ENCODE results near the gene DYNC1H1.

Gene DYNC1H1

DNA sequence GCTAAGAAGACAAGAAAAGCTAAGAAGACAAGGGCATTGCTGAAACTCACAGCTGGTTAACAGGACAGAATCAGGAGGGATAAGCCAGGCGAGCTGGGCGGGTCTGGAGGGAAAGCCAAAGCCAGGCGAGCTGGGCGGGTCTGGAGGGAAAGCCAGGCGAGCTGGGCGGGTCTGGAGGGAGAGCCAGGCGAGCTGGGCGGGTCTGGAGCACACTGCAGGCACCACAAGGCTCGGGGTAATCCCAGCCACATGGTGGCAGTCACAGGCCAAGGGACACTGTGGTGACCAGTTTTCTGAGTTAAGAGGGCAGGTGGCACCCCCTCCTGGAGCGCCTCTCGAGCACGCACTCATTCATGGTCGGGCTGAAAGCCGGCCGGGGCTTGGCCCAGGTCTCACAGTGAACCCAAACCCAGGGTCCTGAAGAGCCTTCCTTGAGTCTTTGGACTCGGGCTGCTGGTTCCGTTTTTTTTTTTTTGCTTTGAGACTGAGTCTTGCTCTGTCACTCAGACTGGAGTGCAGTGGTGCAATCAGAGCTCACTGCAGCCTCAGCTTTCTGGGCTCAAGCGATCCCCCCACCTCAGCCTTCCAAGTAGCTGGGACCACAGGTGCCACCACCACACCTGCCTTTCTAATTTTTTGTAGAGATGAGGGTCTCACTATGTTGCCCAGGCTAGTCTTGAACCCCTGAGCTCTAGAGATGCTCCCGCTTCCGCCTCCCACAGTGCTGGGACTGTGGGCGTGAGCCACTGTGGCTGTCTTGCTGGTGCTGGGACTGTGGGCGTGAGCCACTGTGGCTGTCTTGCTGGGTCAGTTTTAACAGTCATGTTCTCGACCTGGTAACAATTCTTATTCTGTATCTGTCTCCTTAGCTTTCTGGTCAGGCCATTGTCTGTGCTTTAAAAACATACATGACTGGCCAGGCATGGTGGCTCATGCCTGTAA, 82.2 kb downstream of the DYNC1H1 start:
- in situ Hi-C loops (cut with HindIII; ENCODE audit: low sequenced_read_pairs): no loop called here
- H3K4me3 ChIP-seq (ENCODE audit: low read depth, low read length): no peak overlapping the region
- peak; percentile 41 for DNase-seq (ENCODE audit: low read depth, low spot score)
- TF ChIP-seq CTCF (IDR thresholded peaks at IDR 0.05; ENCODE audit: low read depth, low read length): no peak

- no peak for TF ChIP-seq CTCF (IDR thresholded peaks at IDR 0.05; ENCODE audit: low read depth, low read length)
- no peak for DNase-seq (ENCODE audit: low read depth, low spot score)
- H3K4me3 ChIP-seq (ENCODE audit: low read depth, low read length): no peak overlapping the region
- in situ Hi-C loops (cut with HindIII; ENCODE audit: low sequenced_read_pairs): no loop called here
Observed at GRCh38 chr14:102047808-102048540, 83.6 kb downstream of the DYNC1H1 start.

GRCh38 chr14:102049258-102050025, 85.1 kb downstream of the DYNC1H1 start:
- DNase-seq (ENCODE audit: low read depth, low spot score): no peak
- H3K4me3 ChIP-seq (ENCODE audit: low read depth, low read length): no peak overlapping the region
- TF ChIP-seq CTCF (IDR thresholded peaks at IDR 0.05; ENCODE audit: low read depth, low read length): no peak
- in situ Hi-C loops (cut with HindIII; ENCODE audit: low sequenced_read_pairs): no loop called here

GRCh38 chr14:102050026-102050405, 85.6 kb downstream of the DYNC1H1 start:
- in situ Hi-C loops (cut with HindIII; ENCODE audit: low sequenced_read_pairs): no loop called here
- DNase-seq (ENCODE audit: low read depth, low spot score): no peak
- no peak for TF ChIP-seq CTCF (IDR thresholded peaks at IDR 0.05; ENCODE audit: low read depth, low read length)

GRCh38 chr14:102050625-102051024, 86.3 kb downstream of the DYNC1H1 start:
- DNase-seq (ENCODE audit: low read depth, low spot score): peak; percentile 78
- no peak overlapping the region for H3K4me3 ChIP-seq (ENCODE audit: low read depth, low read length)
- in situ Hi-C loops (cut with HindIII; ENCODE audit: low sequenced_read_pairs): no loop called here
- TF ChIP-seq CTCF (IDR thresholded peaks at IDR 0.05; ENCODE audit: low read depth, low read length): no peak

More at GRCh38 chr14:102050026-102050405, 85.6 kb downstream of the DYNC1H1 start:
- no peak overlapping the region for H3K4me3 ChIP-seq (ENCODE audit: low read depth, low read length)

DNA sequence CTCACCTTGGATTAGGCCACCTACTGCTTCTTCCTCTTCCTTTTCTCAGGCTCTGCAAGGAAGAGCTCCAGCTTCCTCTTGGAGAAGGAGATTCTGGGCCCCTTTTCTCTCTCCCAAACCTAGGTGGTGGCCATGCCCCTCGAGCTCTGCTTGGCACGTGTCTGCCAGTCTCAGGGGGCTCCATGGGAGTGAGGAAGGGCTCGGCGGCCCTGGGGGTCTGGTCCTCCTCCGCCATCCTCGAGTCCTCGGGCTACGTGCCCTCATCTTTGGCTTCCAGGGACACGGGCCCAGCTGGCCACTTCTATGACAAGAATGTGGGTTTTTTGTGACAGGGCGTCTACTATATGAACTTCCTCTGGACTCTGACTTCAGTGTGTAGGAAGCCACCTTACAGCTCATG, 88.1 kb downstream of the DYNC1H1 start:
- H3K4me3 ChIP-seq (ENCODE audit: low read depth, low read length): no peak overlapping the region
- no peak for DNase-seq (ENCODE audit: low read depth, low spot score)
- no peak for TF ChIP-seq CTCF (IDR thresholded peaks at IDR 0.05; ENCODE audit: low read depth, low read length)
- in situ Hi-C loops (cut with HindIII; ENCODE audit: low sequenced_read_pairs): no loop called here

All from astrocyte of the spinal cord (primary cell).